Measurements from ENCODE around the gene NR1I3.

NR1I3 gene

GRCh38 chr1:161207173-161207572 lies 30.8 kb downstream of the NR1I3 start:
- no peak overlapping the region for H3K4me3 ChIP-seq (replicated peaks; ENCODE audit: low read depth, low read length)
- peaks cover 16% of the 10 kb centered on the region for H3K36me3 ChIP-seq (ENCODE audit: control insufficient read depth, insufficient read depth, low read length)
- no peak for DNase-seq (ENCODE audit: extremely low read depth, insufficient read length)
- no peaks in the 10 kb centered on the region for H3K27me3 ChIP-seq (replicated peaks; ENCODE audit: control insufficient read depth, insufficient read depth, low read length)
- TF ChIP-seq CTCF (IDR thresholded peaks at IDR 0.05; ENCODE audit: insufficient read depth, low read length, poor library complexity, severe bottlenecking): no peak

GRCh38 chr1:161206411-161207140 lies 31.4 kb downstream of the NR1I3 start:
- Histone ChIP-seq H3K4me3 (replicated peaks; ENCODE audit: low read depth, low read length) (no peak overlapping the region), H3K36me3 (ENCODE audit: control insufficient read depth, insufficient read depth, low read length) (peaks cover 12% of the 10 kb centered on the region), H3K27me3 (replicated peaks; ENCODE audit: control insufficient read depth, insufficient read depth, low read length) (no peaks in the 10 kb centered on the region)
- TF ChIP-seq CTCF (IDR thresholded peaks at IDR 0.05; ENCODE audit: insufficient read depth, low read length, poor library complexity, severe bottlenecking): no peak
- no peak for DNase-seq (ENCODE audit: extremely low read depth, insufficient read length)

- peak within 1 kb of the TSS; percentile 95 for H3K4me3 ChIP-seq (replicated peaks; ENCODE audit: low read depth, low read length)
- H3K27me3 ChIP-seq (replicated peaks; ENCODE audit: control insufficient read depth, insufficient read depth, low read length): no peaks in the 10 kb centered on the region
- TF ChIP-seq CTCF (IDR thresholded peaks at IDR 0.05; ENCODE audit: insufficient read depth, low read length, poor library complexity, severe bottlenecking): peak; percentile 45
- DNase-seq (ENCODE audit: extremely low read depth, insufficient read length): peak; percentile 90
- peaks cover under 1% of the 10 kb centered on the region for H3K36me3 ChIP-seq (ENCODE audit: control insufficient read depth, insufficient read depth, low read length)
These were observed 35.9 kb downstream of the NR1I3 start, which contains the start of gene NDUFS2 for GRCh38 chr1:161201836-161202712. Gene NDUFS2, plus strand, starts transcription at chr1:161202367. Its CDS starts 19 bp downstream, at chr1:161202386.

GRCh38 chr1:161200992-161201835 lies 36.8 kb downstream of the NR1I3 start:
- Histone ChIP-seq H3K36me3 (ENCODE audit: control insufficient read depth, insufficient read depth, low read length) (no peaks in the 10 kb centered on the region; the same call in 1 of the 2 replicates), H3K4me3 (replicated peaks; ENCODE audit: low read depth, low read length) (no peak overlapping the region; the same call in 1 of the 2 replicates), H3K27me3 (replicated peaks; ENCODE audit: control insufficient read depth, insufficient read depth, low read length) (no peaks in the 10 kb centered on the region)
- no peak for TF ChIP-seq CTCF (IDR thresholded peaks at IDR 0.05; ENCODE audit: insufficient read depth, low read length, poor library complexity, severe bottlenecking)
- DNase-seq (ENCODE audit: extremely low read depth, insufficient read length): no peak

- no peak for TF ChIP-seq CTCF (IDR thresholded peaks at IDR 0.05; ENCODE audit: insufficient read depth, low read length, poor library complexity, severe bottlenecking)
- H3K4me3 ChIP-seq (replicated peaks; ENCODE audit: low read depth, low read length): no peak overlapping the region
- H3K36me3 ChIP-seq (ENCODE audit: control insufficient read depth, insufficient read depth, low read length): no peaks in the 10 kb centered on the region
- DNase-seq (ENCODE audit: extremely low read depth, insufficient read length): no peak
- no peaks in the 10 kb centered on the region for H3K27me3 ChIP-seq (replicated peaks; ENCODE audit: control insufficient read depth, insufficient read depth, low read length)
These were observed 37.5 kb downstream of the NR1I3 start for GRCh38 chr1:161200421-161200991.
